OCI-LY7 (cell line): ENCODE measurements around the gene TEX2. TPM values are rescaled to one million over a fixed set of nuclear protein-coding genes. Genes with fewer than 3 reads are reported as not detected.

Experiments used
- BruUV-seq: library from RNA; stranded (reverse); fragments of 400-500 nt; replicated peaks from 2 replicates; lab custom pipeline; 2021; lab: Mats Ljungman, UMichigan
- CTCF ChIA-PET: fragments of 300-600 bp; sonication (Branson Sonifier 250); formaldehyde crosslinking; loops from one replicate; lab custom pipeline; 2022; ENCODE audit warnings: antibody characterized with exemption; ENCODE audit not compliant: unreplicated experiment; lab: Charles Lee
- POLR2A ChIA-PET: fragments of 300-600 bp; sonication (Branson Sonifier 250); formaldehyde crosslinking; loops from one replicate; lab custom pipeline; 2022; ENCODE audit warnings: antibody characterized with exemption; lab: Charles Lee
- DNase-seq: peaks from one replicate; pipeline ENCODE4 v3.0.0-alpha.2; 2015; ENCODE audit warnings: low spot score
- H2AFZ ChIP-seq: fragments of 200-600 bp; sonication (generic), shearing (Covaris generic); 2 replicates; pipeline ENCODE4 v1.6.1; 2014; ENCODE audit warnings: mild to moderate bottlenecking, antibody characterized with exemption, low read length, moderate library complexity
- H3K27ac ChIP-seq: fragments of 200-600 bp; sonication (generic); 2 replicates; pipeline ENCODE4 v1.5.1; 2014; ENCODE audit warnings: mixed run types, low read depth, mild to moderate bottlenecking, moderate library complexity, low read length, inconsistent platforms; ENCODE audit not compliant: poor library complexity, severe bottlenecking
- H3K36me3 ChIP-seq: fragments of 200-600 bp; sonication (generic); 2 replicates; pipeline ENCODE4 v1.6.1; 2014; ENCODE audit warnings: mild to moderate bottlenecking, antibody characterized with exemption, low read length, moderate library complexity, mixed read lengths; ENCODE audit not compliant: insufficient read depth
- H3K4me1 ChIP-seq: fragments of 200-600 bp; sonication (generic); 2 replicates; pipeline ENCODE4 v1.5.1; 2014; ENCODE audit warnings: mild to moderate bottlenecking, low read length; ENCODE audit not compliant: insufficient read depth, poor library complexity, severe bottlenecking
- H3K4me2 ChIP-seq: fragments of 200-600 bp; sonication (generic); 2 replicates; pipeline ENCODE4 v1.6.1; 2014; ENCODE audit warnings: mild to moderate bottlenecking, low read length
- H3K4me3 ChIP-seq: fragments of 200-600 bp; sonication (generic); 2 replicates; pipeline ENCODE4 v1.5.1; 2014; ENCODE audit warnings: mild to moderate bottlenecking, low read depth, low read length; ENCODE audit not compliant: poor library complexity, severe bottlenecking
- H3K79me2 ChIP-seq: fragments of 200-600 bp; sonication (generic); 2 replicates; pipeline ENCODE4 v1.6.1; 2016; ENCODE audit warnings: low read depth, mild to moderate bottlenecking, low read length, moderate library complexity, mixed read lengths; ENCODE audit not compliant: insufficient read depth
- H3K9me2 ChIP-seq: fragments of 200-600 bp; sonication (generic); 2 replicates; pipeline ENCODE4 v1.6.1; 2016; ENCODE audit warnings: mild to moderate bottlenecking, low read length, mixed read lengths; ENCODE audit not compliant: insufficient read depth
- H3K9me3 ChIP-seq: fragments of 200-600 bp; sonication (generic); 2 replicates; pipeline ENCODE4 v1.6.1; 2014; ENCODE audit warnings: mild to moderate bottlenecking, mixed run types, low read length, mixed read lengths
- H4K20me1 ChIP-seq: fragments of 200-600 bp; sonication (generic); 2 replicates; pipeline ENCODE4 v1.6.1; 2014; ENCODE audit warnings: mild to moderate bottlenecking, antibody characterized with exemption, low read length, moderate library complexity, mixed read lengths; ENCODE audit not compliant: insufficient read depth
- EZH2phosphoT487 ChIP-seq: fragments of 200-600 bp; sonication (generic); IDR thresholded peaks from 2 replicates; pipeline ENCODE4 v1.6.1; 2018; ENCODE audit warnings: low read depth, borderline replicate concordance, mild to moderate bottlenecking, mixed run types, antibody characterized with exemption, low read length, moderate library complexity, mixed read lengths
- intact Hi-C: fragments of 100-400 bp; cut with micrococcal nuclease; formaldehyde crosslinking; loops from one replicate; pipeline ENCODE4 v1.10.0; 2022; ENCODE audit not compliant: unreplicated experiment
- total RNA-seq, 2 experiments: library from RNA; depleted of rRNA in 1 of 2; stranded (reverse); fragments of >200 nt in 1 of 2; shearing (Covaris generic) in 1 of 2; gene quantifications; 2 replicates each; pipeline ENCODE4 v1.2.3, GENCODE V29; 2014 to 2022
- TF ChIP-seq, protein P1 (sequence below): fragments of 200-600 bp; sonication (generic); conservative IDR thresholded peaks from 2 replicates; pipeline ENCODE4 v1.5.1; 2014; ENCODE audit warnings: mild to moderate bottlenecking, antibody characterized with exemption, low read length, moderate library complexity, mixed read lengths

The TEX2 gene
- total RNA-seq, 2 experiments from 2014 or later: 7.4 to 12.4 TPM

DNA sequence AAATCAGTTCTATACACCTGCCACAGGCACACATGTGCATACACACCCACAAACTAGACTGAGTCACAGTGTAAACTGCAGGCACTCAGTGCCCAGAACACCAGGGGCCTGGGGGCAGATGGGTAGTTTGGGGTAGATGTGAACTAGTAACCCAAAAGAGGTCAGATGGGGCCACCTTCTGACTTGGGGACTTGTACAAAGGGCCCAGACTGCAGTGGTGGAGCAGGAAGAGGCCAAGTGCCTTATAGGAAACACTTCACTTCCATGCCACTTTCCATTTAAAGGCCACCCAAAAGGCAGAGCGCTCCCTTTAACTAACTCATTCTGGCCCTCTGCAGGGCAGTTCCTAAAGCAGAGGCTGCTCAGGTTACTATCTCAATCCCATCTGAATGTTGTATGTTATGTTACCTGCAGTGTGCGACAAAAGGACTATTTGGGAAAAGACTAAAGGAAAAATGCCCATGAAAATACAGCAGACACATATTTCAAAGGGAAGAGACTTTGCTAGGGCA, 105.3 kb downstream of the TEX2 start:
- POLR2A ChIA-PET: no interaction called here
- H3K4me2 ChIP-seq: no peak overlapping the region
- H3K9me3 ChIP-seq: no peaks in the 10 kb centered on the region

GRCh38 chr17:64156670-64157069, 106.4 kb downstream of the TEX2 start:
- H3K79me2 ChIP-seq: no peaks in the 10 kb centered on the region

More for the DNA sequence above, 105.3 kb downstream of the TEX2 start:
- H3K4me1 ChIP-seq: no peaks in the 10 kb centered on the region
- no peaks in the 10 kb centered on the region for H3K79me2 ChIP-seq
- no peak overlapping the region for H2AFZ ChIP-seq
- TF ChIP-seq, protein P1, sequence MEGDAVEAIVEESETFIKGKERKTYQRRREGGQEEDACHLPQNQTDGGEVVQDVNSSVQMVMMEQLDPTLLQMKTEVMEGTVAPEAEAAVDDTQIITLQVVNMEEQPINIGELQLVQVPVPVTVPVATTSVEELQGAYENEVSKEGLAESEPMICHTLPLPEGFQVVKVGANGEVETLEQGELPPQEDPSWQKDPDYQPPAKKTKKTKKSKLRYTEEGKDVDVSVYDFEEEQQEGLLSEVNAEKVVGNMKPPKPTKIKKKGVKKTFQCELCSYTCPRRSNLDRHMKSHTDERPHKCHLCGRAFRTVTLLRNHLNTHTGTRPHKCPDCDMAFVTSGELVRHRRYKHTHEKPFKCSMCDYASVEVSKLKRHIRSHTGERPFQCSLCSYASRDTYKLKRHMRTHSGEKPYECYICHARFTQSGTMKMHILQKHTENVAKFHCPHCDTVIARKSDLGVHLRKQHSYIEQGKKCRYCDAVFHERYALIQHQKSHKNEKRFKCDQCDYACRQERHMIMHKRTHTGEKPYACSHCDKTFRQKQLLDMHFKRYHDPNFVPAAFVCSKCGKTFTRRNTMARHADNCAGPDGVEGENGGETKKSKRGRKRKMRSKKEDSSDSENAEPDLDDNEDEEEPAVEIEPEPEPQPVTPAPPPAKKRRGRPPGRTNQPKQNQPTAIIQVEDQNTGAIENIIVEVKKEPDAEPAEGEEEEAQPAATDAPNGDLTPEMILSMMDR: no peak
- TF ChIP-seq EZH2phosphoT487: no peak
- intact Hi-C loops: no loop called here
- H3K36me3 ChIP-seq: 0 out of 2 replicates have a peak, but pooled peaks cover 10% of the 10 kb centered on the region
- no TSS peak for BruUV-seq
- CTCF ChIA-PET: no interaction called here
- H3K27ac ChIP-seq: no peak overlapping the region
- no peaks in the 10 kb centered on the region for H4K20me1 ChIP-seq
- no peaks in the 10 kb centered on the region for H3K9me2 ChIP-seq
- no peak overlapping the region for H3K4me3 ChIP-seq
- no peak for DNase-seq

More at GRCh38 chr17:64156670-64157069, 106.4 kb downstream of the TEX2 start:
- H3K4me3 ChIP-seq: no peak overlapping the region
- H3K9me2 ChIP-seq: no peaks in the 10 kb centered on the region
- no peaks in the 10 kb centered on the region for H4K20me1 ChIP-seq
- CTCF ChIA-PET: no interaction called here
- BruUV-seq: no TSS peak
- intact Hi-C loops: no loop called here
- no peak overlapping the region for H3K4me2 ChIP-seq
- no peak for TF ChIP-seq EZH2phosphoT487
- TF ChIP-seq, protein P1: no peak
- no peak for DNase-seq
- H3K4me1 ChIP-seq: peaks cover 6% of the 10 kb centered on the region
- no peaks in the 10 kb centered on the region for H3K9me3 ChIP-seq
- peaks cover 18% of the 10 kb centered on the region; the same call in 1 of the 2 replicates for H3K36me3 ChIP-seq
- no peak overlapping the region for H2AFZ ChIP-seq
- H3K27ac ChIP-seq: no peak overlapping the region
- POLR2A ChIA-PET: no interaction called here
